ENCODE results near the gene PADI6. TPM values are rescaled to one million over a fixed set of nuclear protein-coding genes. Genes with fewer than 3 reads are reported as not detected.

Gene PADI6
- total RNA-seq (2022): not detected in 2 replicates
- Bru-seq, nascent RNA: not detected
- not detected for BruChase-seq, experiment 1, labeled RNA remaining after a 6-hour chase
- BruChase-seq, experiment 2, labeled RNA remaining after a 2-hour chase: not detected
- long read RNA-seq: 0 reads

GRCh38 chr1:17371896-17372295, at the start of gene PADI6:
TSS of gene PADI6 (plus strand) at chr1:17372196. CDS start at chr1:17372246, 50 bp downstream.
- DNase-seq (ENCODE audit: unreplicated experiment): no peak
- H3K27ac Mint-ChIP-seq (ENCODE audit: low read depth, unreplicated experiment): no peak within 1 kb of the TSS
- H3K27me3 Mint-ChIP-seq (ENCODE audit: insufficient read depth, unreplicated experiment): no peaks in the 10 kb centered on the region
- no TSS peak for BruUV-seq (replicated peaks)
- no peaks in the 10 kb centered on the region for H3K36me3 Mint-ChIP-seq (ENCODE audit: insufficient read depth, unreplicated experiment)
- CTCF ChIA-PET: interaction anchor here (0.6 to 2.7 kb wide), 10 partner anchors 18 to 303 kb away, joined by 3 to 17 read pairs (median 4); no protein-coding TSS in a partner anchor
- no peak for TF ChIP-seq CTCF (IDR thresholded peaks at IDR 0.05; ENCODE audit: unreplicated experiment)
- peaks cover 16% of the 10 kb centered on the region for H3K4me1 Mint-ChIP-seq (ENCODE audit: insufficient read depth, unreplicated experiment)
- no peaks in the 10 kb centered on the region for H3K9me3 Mint-ChIP-seq (ENCODE audit: unreplicated experiment)
- POLR2A ChIA-PET: no interaction called here
- H3K4me3 Mint-ChIP-seq (ENCODE audit: unreplicated experiment): no peak within 1 kb of the TSS
- intact Hi-C loops (cut with micrococcal nuclease): no loop called here

- no peaks in the 10 kb centered on the region for H3K27me3 Mint-ChIP-seq (ENCODE audit: insufficient read depth, unreplicated experiment)
- H3K9me3 Mint-ChIP-seq (ENCODE audit: unreplicated experiment): no peaks in the 10 kb centered on the region
- ChIA-PET POLR2A (no interaction called here), CTCF (no interaction called here)
- no peak overlapping the region for H3K4me3 Mint-ChIP-seq (ENCODE audit: unreplicated experiment)
- no peak for TF ChIP-seq CTCF (IDR thresholded peaks at IDR 0.05; ENCODE audit: unreplicated experiment)
- H3K4me1 Mint-ChIP-seq (ENCODE audit: insufficient read depth, unreplicated experiment): no peaks in the 10 kb centered on the region
- H3K36me3 Mint-ChIP-seq (ENCODE audit: insufficient read depth, unreplicated experiment): no peaks in the 10 kb centered on the region
- no peak for DNase-seq (ENCODE audit: unreplicated experiment)
- no peak overlapping the region for H3K27ac Mint-ChIP-seq (ENCODE audit: low read depth, unreplicated experiment)
- intact Hi-C loops (cut with micrococcal nuclease): no loop called here
- no TSS peak for BruUV-seq (replicated peaks)
Observed at GRCh38 chr1:17328855-17329254, 43.1 kb upstream of the PADI6 start.

- POLR2A ChIA-PET: interaction anchor here (0.6 kb wide), 1 partner anchor 66 kb away, joined by 3 read pairs; no protein-coding TSS in a partner anchor
- Mint-ChIP-seq H3K4me1 (ENCODE audit: insufficient read depth, unreplicated experiment) (no peaks in the 10 kb centered on the region), H3K36me3 (ENCODE audit: insufficient read depth, unreplicated experiment) (no peaks in the 10 kb centered on the region), H3K9me3 (ENCODE audit: unreplicated experiment) (no peaks in the 10 kb centered on the region), H3K27ac (ENCODE audit: low read depth, unreplicated experiment) (no peak overlapping the region), H3K4me3 (ENCODE audit: unreplicated experiment) (no peak overlapping the region), H3K27me3 (ENCODE audit: insufficient read depth, unreplicated experiment) (no peaks in the 10 kb centered on the region)
- no TSS peak for BruUV-seq (replicated peaks)
- intact Hi-C loops (cut with micrococcal nuclease): loop anchor here (10.0 kb wide), 1 partner anchor 265 kb away; no protein-coding TSS in a partner anchor
- no peak for TF ChIP-seq CTCF (IDR thresholded peaks at IDR 0.05; ENCODE audit: unreplicated experiment)
- DNase-seq (ENCODE audit: unreplicated experiment): no peak
- CTCF ChIA-PET: no interaction called here
Observed at GRCh38 chr1:17329610-17330009, 42.4 kb upstream of the PADI6 start.

- TF ChIP-seq CTCF (IDR thresholded peaks at IDR 0.05; ENCODE audit: unreplicated experiment): no peak
- no peak overlapping the region for H3K27ac Mint-ChIP-seq (ENCODE audit: low read depth, unreplicated experiment)
- H3K9me3 Mint-ChIP-seq (ENCODE audit: unreplicated experiment): no peaks in the 10 kb centered on the region
- DNase-seq (ENCODE audit: unreplicated experiment): no peak
- intact Hi-C loops (cut with micrococcal nuclease): loop anchor here (10.0 kb wide), 1 partner anchor 266 kb away; no protein-coding TSS in a partner anchor
- H3K4me3 Mint-ChIP-seq (ENCODE audit: unreplicated experiment): no peak overlapping the region
- ChIA-PET POLR2A (no interaction called here), CTCF (interaction anchor here (1.0 kb wide), 2 partner anchors 40 to 91 kb away, joined by 3 read pairs; no protein-coding TSS in a partner anchor)
- H3K36me3 Mint-ChIP-seq (ENCODE audit: insufficient read depth, unreplicated experiment): no peaks in the 10 kb centered on the region
- peaks cover 1% of the 10 kb centered on the region for H3K4me1 Mint-ChIP-seq (ENCODE audit: insufficient read depth, unreplicated experiment)
- no peaks in the 10 kb centered on the region for H3K27me3 Mint-ChIP-seq (ENCODE audit: insufficient read depth, unreplicated experiment)
- BruUV-seq (replicated peaks): no TSS peak
Observed at GRCh38 chr1:17330856-17331255, 41.1 kb upstream of the PADI6 start.
